Measurements from ENCODE around the gene RASA3. TPM values are rescaled to one million over a fixed set of nuclear protein-coding genes. Genes with fewer than 3 reads are reported as not detected.
"Not testable (repeated sequence)": the region's sequence is repeated elsewhere in the genome, so short reads cannot be mapped to it uniquely, and the experiment has no call there.

Gene RASA3
- total RNA-seq, 1 donor from 2014 or later = 25.4 TPM

- DNase-seq (ENCODE audit: low read depth in 2 of 2) = no peak
These were observed 10.4 kb upstream of the RASA3 start for GRCh38 chr13:114142640-114143490.

- DNase-seq (ENCODE audit: low read depth in 2 of 2) = no peak
These were observed 9.7 kb upstream of the RASA3 start for GRCh38 chr13:114142137-114142550.

- no peak for DNase-seq (ENCODE audit: low read depth in 2 of 2)
These were observed 9.0 kb upstream of the RASA3 start for GRCh38 chr13:114141261-114141996.

GRCh38 chr13:114140906-114141250, 8.5 kb upstream of the RASA3 start:
- DNase-seq (ENCODE audit: low read depth in 2 of 2) = no peak

GRCh38 chr13:114140131-114140905, 7.9 kb upstream of the RASA3 start:
- no peak for DNase-seq (ENCODE audit: low read depth in 2 of 2)

- DNase-seq (ENCODE audit: low read depth in 2 of 2) = no peak
These were observed 4.2 kb upstream of the RASA3 start for GRCh38 chr13:114136576-114136975.

GRCh38 chr13:114135731-114136171, 3.3 kb upstream of the RASA3 start:
- no peak for DNase-seq (ENCODE audit: low read depth in 2 of 2)

GRCh38 chr13:114134944-114135610, 2.7 kb upstream of the RASA3 start:
- no peak for DNase-seq (ENCODE audit: low read depth in 2 of 2)

GRCh38 chr13:114134111-114134943, 1.9 kb upstream of the RASA3 start:
- no peak for DNase-seq (ENCODE audit: low read depth in 2 of 2)

- DNase-seq (ENCODE audit: low read depth in 2 of 2) = not testable (repeated sequence)
These were observed 1.1 kb upstream of the RASA3 start for GRCh38 chr13:114133552-114133951.

GRCh38 chr13:114133126-114133525, 703 bp upstream of the RASA3 start:
- DNase-seq (ENCODE audit: low read depth in 2 of 2) = not testable (repeated sequence)

GRCh38 chr13:114131583-114132418, 622 bp downstream of the RASA3 start:
- DNase-seq (ENCODE audit: low read depth in 2 of 2) = peak; percentile 45 to 51

GRCh38 chr13:114130837-114131582, 1.4 kb downstream of the RASA3 start:
- DNase-seq (ENCODE audit: low read depth in 2 of 2) = peak; percentile 75 to 86

GRCh38 chr13:114130131-114130836, 2.1 kb downstream of the RASA3 start:
- no peak for DNase-seq (ENCODE audit: low read depth in 2 of 2)

GRCh38 chr13:114129649-114130062, 2.8 kb downstream of the RASA3 start:
- peak; percentile 47 to 61 for DNase-seq (ENCODE audit: low read depth in 2 of 2)

GRCh38 chr13:114128624-114129522, 3.5 kb downstream of the RASA3 start:
- peak; percentile 96 to 97 for DNase-seq (ENCODE audit: low read depth in 2 of 2)

GRCh38 chr13:114128348-114128623, 4.1 kb downstream of the RASA3 start:
- no peak for DNase-seq (ENCODE audit: low read depth in 2 of 2)

All from lung microvascular endothelial cell (primary cell).